ENCODE data around the gene KIRREL3.

The KIRREL3 gene

DNA sequence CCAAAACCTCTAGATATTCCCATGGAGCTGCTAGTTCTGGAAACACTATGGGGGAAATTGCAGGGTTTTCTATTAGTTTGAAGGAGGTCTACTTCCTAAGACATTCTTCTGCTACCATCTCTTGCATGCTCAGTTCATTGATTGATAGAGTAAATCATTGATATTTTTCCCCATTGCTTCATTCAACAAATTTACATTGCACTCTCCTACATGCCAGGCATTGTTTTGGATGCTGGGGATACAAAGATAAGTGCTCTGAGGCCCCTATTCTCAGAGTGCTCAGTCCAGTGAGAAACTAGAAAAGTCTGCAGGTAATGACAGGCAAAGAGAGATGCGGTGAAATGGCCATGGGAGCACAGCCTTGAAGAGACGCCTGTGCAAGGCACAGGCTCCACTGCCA, 313.1 kb downstream of the KIRREL3 start:
- TF ChIP-seq CTCF (conservative IDR thresholded peaks at IDR 0.05) (no peak), ZFX (IDR thresholded peaks at IDR 0.05) (no peak)
- no peak overlapping the region for H3K27ac ChIP-seq

- H3K27ac ChIP-seq = no peak overlapping the region
- TF ChIP-seq ZFX (IDR thresholded peaks at IDR 0.05) (no peak), CTCF (conservative IDR thresholded peaks at IDR 0.05) (no peak)
Measured at GRCh38 chr11:126686938-126687337, 313.6 kb downstream of the KIRREL3 start.

- H3K27ac ChIP-seq = no peak overlapping the region
- no peak for TF ChIP-seq ZFX (IDR thresholded peaks at IDR 0.05)
Measured at GRCh38 chr11:126683766-126684728, 316.5 kb downstream of the KIRREL3 start.

- H3K27ac ChIP-seq = no peak overlapping the region
- no peak for TF ChIP-seq CTCF (conservative IDR thresholded peaks at IDR 0.05)
- no peak for TF ChIP-seq ZFX (IDR thresholded peaks at IDR 0.05)
Measured at GRCh38 chr11:126682590-126682989, 318.0 kb downstream of the KIRREL3 start.

- TF ChIP-seq ZFX (IDR thresholded peaks at IDR 0.05) (no peak), CTCF (conservative IDR thresholded peaks at IDR 0.05) (no peak)
- no peak overlapping the region for H3K27ac ChIP-seq
Measured at GRCh38 chr11:126680700-126681099, 319.9 kb downstream of the KIRREL3 start.

DNA sequence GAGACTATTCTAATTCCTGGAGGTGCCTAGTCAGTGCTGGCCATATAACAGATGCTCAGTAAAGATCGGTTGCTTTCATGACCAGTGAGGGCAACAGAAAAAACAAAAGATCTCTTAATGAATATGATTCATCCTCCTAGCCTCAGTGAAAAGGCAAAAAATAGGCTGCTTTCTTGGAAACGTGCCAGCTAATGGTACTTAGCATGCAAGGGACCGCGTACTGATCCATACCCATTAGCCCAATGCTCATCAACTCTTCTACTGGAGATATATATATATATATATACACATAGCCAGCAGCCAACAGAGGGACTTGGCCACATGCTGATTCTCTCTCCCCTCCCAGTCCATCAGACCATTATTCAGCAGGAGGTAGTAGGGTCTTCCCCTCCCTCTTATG, 320.4 kb downstream of the KIRREL3 start:
- TF ChIP-seq CTCF (conservative IDR thresholded peaks at IDR 0.05) (no peak), ZFX (IDR thresholded peaks at IDR 0.05) (no peak)
- H3K27ac ChIP-seq = no peak overlapping the region

DNA sequence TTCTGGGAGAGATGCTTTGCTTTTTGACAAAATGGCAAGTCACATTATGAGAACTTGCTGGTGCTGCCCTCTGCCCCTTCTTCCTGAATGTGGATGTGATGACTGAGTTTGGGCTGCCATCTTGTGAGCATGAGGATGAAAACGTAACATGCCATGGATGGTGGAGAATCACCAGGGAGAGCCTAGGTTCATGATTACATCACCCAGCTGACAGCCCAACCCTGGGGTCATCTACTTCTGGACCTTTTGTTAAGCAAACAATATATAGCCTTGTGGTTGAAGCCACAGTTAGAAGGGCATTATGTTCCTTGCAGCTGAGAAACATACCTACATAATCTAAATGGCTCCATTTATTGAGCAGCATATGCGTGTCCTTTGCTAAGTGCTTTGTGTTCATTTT, 321.5 kb downstream of the KIRREL3 start:
- TF ChIP-seq CTCF (conservative IDR thresholded peaks at IDR 0.05) = no peak
- TF ChIP-seq ZFX (IDR thresholded peaks at IDR 0.05) = no peak

DNA sequence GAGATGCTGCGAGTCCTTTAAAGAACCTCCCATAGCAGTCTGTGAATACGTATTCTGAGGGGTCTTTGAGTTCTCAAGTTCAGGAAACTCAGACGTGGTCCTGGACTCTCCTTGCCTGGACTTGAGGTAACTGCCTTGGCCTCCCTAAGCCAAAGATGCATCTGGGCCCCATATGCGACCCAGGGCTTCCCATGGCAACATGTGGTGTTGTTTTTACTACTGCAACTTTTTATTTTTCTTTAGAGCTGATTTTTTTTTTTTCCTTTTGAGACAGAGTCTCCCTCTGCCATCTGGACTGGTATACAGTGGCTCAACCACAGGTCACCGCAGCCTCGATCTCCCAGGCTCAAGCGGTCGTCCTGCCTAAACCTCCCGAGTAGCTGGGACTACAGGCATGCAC, 324.0 kb downstream of the KIRREL3 start:
- TF ChIP-seq CTCF (conservative IDR thresholded peaks at IDR 0.05) = no peak
- no peak for TF ChIP-seq ZFX (IDR thresholded peaks at IDR 0.05)
- H3K27ac ChIP-seq = no peak overlapping the region

More for the DNA sequence above, 321.5 kb downstream of the KIRREL3 start:
- H3K27ac ChIP-seq = no peak overlapping the region
